NCI-H2029 treated with DMSO at 0.1 percent for 48 hours (cell line): Measurements from ENCODE around the gene AGPS.
"Not testable (repeated sequence)": the region's sequence is repeated elsewhere in the genome, so short reads cannot be mapped to it uniquely, and the experiment has no call there.

Experiments
- DNase-seq: peaks from one replicate; lab custom pipeline; 2025; lab: John Stamatoyannopoulos, UW

The AGPS gene

GRCh38 chr2:177474998-177475397 is 82.4 kb downstream of the AGPS start:
- no peak for DNase-seq

- DNase-seq: no peak
Observed at GRCh38 chr2:177476897-177477296, 84.3 kb downstream of the AGPS start.

GRCh38 chr2:177478029-177478428 is 85.5 kb downstream of the AGPS start:
- DNase-seq: no peak

GRCh38 chr2:177478907-177479306 is 86.3 kb downstream of the AGPS start:
- no peak for DNase-seq

GRCh38 chr2:177482195-177482594 is 89.6 kb downstream of the AGPS start:
- no peak for DNase-seq

GRCh38 chr2:177483531-177483930 is 91.0 kb downstream of the AGPS start:
- DNase-seq: no peak

GRCh38 chr2:177484180-177484795 is 91.7 kb downstream of the AGPS start:
- DNase-seq: no peak

- DNase-seq: not testable (repeated sequence)
Observed at GRCh38 chr2:177485657-177486056, 93.1 kb downstream of the AGPS start.

GRCh38 chr2:177489719-177490301 is 97.2 kb downstream of the AGPS start:
- DNase-seq: no peak

- no peak for DNase-seq
Observed at GRCh38 chr2:177495945-177496344, 103.4 kb downstream of the AGPS start.

- DNase-seq: no peak
Observed at GRCh38 chr2:177496921-177497320, 104.3 kb downstream of the AGPS start.

GRCh38 chr2:177501186-177501585 is 108.6 kb downstream of the AGPS start:
- no peak for DNase-seq

GRCh38 chr2:177506505-177506904 is 113.9 kb downstream of the AGPS start:
- DNase-seq: no peak

GRCh38 chr2:177506998-177507397 is 114.4 kb downstream of the AGPS start:
- DNase-seq: no peak

- DNase-seq: no peak
Observed at GRCh38 chr2:177516824-177517544, 124.4 kb downstream of the AGPS start.

GRCh38 chr2:177518754-177519153 is 126.2 kb downstream of the AGPS start:
- no peak for DNase-seq

- DNase-seq: no peak
Observed at GRCh38 chr2:177519534-177520115, 127.1 kb downstream of the AGPS start.

- DNase-seq: no peak
Observed at GRCh38 chr2:177520324-177520723, 127.8 kb downstream of the AGPS start.

- no peak for DNase-seq
Observed at GRCh38 chr2:177523781-177524180, 131.2 kb downstream of the AGPS start.

- no peak for DNase-seq
Observed at GRCh38 chr2:177525351-177525924, 132.9 kb downstream of the AGPS start.

- no peak for DNase-seq
Observed at GRCh38 chr2:177528351-177528933, 135.9 kb downstream of the AGPS start.

GRCh38 chr2:177529166-177529565 is 136.6 kb downstream of the AGPS start:
- no peak for DNase-seq
